ENCODE measurements around the gene LPAR1. TPM values are rescaled to one million over a fixed set of nuclear protein-coding genes. Genes with fewer than 3 reads are reported as not detected.

The LPAR1 gene
- total RNA-seq, 1 experiment from 2014 or later: 11.0 TPM

DNA sequence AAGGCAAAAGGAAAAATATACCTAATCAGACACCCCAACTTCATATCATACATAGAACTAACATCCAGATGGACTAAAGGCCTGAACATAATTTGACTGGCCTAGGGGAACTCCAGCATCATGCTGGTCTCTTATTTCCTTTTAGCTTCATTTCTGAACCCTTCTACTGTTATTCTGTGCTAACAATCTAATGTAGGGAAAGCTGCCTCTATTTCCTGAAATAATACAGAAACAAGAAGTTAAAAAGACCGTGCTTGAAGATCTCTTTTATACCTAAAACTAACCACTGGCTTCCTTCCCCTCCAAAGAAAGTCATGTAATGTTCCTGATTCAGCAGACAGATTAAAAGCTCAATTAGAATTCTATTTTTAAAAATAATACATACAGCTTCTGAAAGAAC is 36.7 kb downstream of the LPAR1 start:
- Histone ChIP-seq H3K9me3 (ENCODE audit: control insufficient read depth, insufficient read depth, low read depth, low read length) (peaks cover 6% of the 10 kb centered on the region; the same call in 1 of the 2 replicates), H3K4me3 (ENCODE audit: low read depth in 2 of 2, low read length in 2 of 2) (no peak overlapping the region), H3K27me3 (ENCODE audit: control insufficient read depth, insufficient read depth, low read length) (no peaks in the 10 kb centered on the region), H3K36me3 (ENCODE audit: control insufficient read depth, insufficient read depth, low read length) (no peaks in the 10 kb centered on the region), H3K4me1 (ENCODE audit: control insufficient read depth, insufficient read depth, low read length) (no peaks in the 10 kb centered on the region), H3K27ac (ENCODE audit: low read length) (no peak overlapping the region)
- TF ChIP-seq TCF7L2 (IDR thresholded peaks at IDR 0.05; ENCODE audit: low read depth, low read length): no peak
- TF ChIP-seq, protein P1, sequence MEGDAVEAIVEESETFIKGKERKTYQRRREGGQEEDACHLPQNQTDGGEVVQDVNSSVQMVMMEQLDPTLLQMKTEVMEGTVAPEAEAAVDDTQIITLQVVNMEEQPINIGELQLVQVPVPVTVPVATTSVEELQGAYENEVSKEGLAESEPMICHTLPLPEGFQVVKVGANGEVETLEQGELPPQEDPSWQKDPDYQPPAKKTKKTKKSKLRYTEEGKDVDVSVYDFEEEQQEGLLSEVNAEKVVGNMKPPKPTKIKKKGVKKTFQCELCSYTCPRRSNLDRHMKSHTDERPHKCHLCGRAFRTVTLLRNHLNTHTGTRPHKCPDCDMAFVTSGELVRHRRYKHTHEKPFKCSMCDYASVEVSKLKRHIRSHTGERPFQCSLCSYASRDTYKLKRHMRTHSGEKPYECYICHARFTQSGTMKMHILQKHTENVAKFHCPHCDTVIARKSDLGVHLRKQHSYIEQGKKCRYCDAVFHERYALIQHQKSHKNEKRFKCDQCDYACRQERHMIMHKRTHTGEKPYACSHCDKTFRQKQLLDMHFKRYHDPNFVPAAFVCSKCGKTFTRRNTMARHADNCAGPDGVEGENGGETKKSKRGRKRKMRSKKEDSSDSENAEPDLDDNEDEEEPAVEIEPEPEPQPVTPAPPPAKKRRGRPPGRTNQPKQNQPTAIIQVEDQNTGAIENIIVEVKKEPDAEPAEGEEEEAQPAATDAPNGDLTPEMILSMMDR (IDR thresholded peaks at IDR 0.05): no peak
- TF ChIP-seq, protein P2, sequence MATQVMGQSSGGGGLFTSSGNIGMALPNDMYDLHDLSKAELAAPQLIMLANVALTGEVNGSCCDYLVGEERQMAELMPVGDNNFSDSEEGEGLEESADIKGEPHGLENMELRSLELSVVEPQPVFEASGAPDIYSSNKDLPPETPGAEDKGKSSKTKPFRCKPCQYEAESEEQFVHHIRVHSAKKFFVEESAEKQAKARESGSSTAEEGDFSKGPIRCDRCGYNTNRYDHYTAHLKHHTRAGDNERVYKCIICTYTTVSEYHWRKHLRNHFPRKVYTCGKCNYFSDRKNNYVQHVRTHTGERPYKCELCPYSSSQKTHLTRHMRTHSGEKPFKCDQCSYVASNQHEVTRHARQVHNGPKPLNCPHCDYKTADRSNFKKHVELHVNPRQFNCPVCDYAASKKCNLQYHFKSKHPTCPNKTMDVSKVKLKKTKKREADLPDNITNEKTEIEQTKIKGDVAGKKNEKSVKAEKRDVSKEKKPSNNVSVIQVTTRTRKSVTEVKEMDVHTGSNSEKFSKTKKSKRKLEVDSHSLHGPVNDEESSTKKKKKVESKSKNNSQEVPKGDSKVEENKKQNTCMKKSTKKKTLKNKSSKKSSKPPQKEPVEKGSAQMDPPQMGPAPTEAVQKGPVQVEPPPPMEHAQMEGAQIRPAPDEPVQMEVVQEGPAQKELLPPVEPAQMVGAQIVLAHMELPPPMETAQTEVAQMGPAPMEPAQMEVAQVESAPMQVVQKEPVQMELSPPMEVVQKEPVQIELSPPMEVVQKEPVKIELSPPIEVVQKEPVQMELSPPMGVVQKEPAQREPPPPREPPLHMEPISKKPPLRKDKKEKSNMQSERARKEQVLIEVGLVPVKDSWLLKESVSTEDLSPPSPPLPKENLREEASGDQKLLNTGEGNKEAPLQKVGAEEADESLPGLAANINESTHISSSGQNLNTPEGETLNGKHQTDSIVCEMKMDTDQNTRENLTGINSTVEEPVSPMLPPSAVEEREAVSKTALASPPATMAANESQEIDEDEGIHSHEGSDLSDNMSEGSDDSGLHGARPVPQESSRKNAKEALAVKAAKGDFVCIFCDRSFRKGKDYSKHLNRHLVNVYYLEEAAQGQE (IDR thresholded peaks at IDR 0.05; ENCODE audit: insufficient read depth in 1 of 2, low read depth in 2 of 2, low read length in 1 of 2): no peak
- no peak for TF ChIP-seq POLR2AphosphoS5 (IDR thresholded peaks at IDR 0.05; ENCODE audit: low read depth, low read length)
- no peak for TF ChIP-seq SIN3A (IDR thresholded peaks at IDR 0.05; ENCODE audit: borderline replicate concordance, insufficient read depth, low read depth, low read length)
- no peak for ATAC-seq
- POLR2A ChIA-PET: no interaction called here
- in situ Hi-C loops (cut with HindIII; ENCODE audit: low pct_unique_long_range_greater_than_20kb, low sequenced_read_pairs) (no loop called here), intact Hi-C loops (cut with micrococcal nuclease; ENCODE audit: unreplicated experiment) (no loop called here)
- BruUV-seq (replicated peaks): no TSS peak
- no peak for DNase-seq (ENCODE audit: low read depth, low spot score)
- CTCF ChIA-PET: no interaction called here

DNA sequence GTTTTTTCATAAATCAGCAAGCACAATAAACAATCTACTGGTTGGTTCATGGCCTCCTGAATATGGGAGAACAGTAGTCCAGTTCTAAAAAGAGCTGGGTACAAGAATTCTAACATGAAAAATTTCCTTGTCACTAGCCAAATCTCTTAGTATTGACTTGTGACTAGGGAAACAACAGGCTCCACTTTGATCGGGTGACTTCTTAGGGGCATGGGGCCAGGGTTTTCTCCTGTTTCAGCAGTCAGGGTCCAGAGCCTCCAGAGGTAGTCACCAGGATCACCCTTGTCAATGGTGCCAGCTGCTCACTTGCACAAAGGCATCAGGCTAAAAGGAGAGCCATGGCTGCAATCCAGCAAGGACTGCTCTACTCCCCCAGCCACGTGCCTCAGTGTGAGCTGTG is 38.1 kb downstream of the LPAR1 start:
- no peaks in the 10 kb centered on the region for H3K27me3 ChIP-seq (ENCODE audit: control insufficient read depth, insufficient read depth, low read length)
- in situ Hi-C loops (cut with HindIII; ENCODE audit: low pct_unique_long_range_greater_than_20kb, low sequenced_read_pairs): no loop called here
- ChIA-PET POLR2A (no interaction called here), CTCF (no interaction called here)
- H3K27ac ChIP-seq (ENCODE audit: low read length): no peak overlapping the region
- TF ChIP-seq POLR2AphosphoS5 (IDR thresholded peaks at IDR 0.05; ENCODE audit: low read depth, low read length) (no peak), TCF7L2 (IDR thresholded peaks at IDR 0.05; ENCODE audit: low read depth, low read length) (no peak), SIN3A (IDR thresholded peaks at IDR 0.05; ENCODE audit: borderline replicate concordance, insufficient read depth, low read depth, low read length) (no peak)
- TF ChIP-seq, protein P1 (IDR thresholded peaks at IDR 0.05): no peak
- TF ChIP-seq, protein P2 (IDR thresholded peaks at IDR 0.05; ENCODE audit: insufficient read depth in 1 of 2, low read depth in 2 of 2, low read length in 1 of 2): no peak
- H3K4me3 ChIP-seq (ENCODE audit: low read depth in 2 of 2, low read length in 2 of 2): no peak overlapping the region
- no peaks in the 10 kb centered on the region for H3K36me3 ChIP-seq (ENCODE audit: control insufficient read depth, insufficient read depth, low read length)
- intact Hi-C loops (cut with micrococcal nuclease; ENCODE audit: unreplicated experiment): no loop called here
- no TSS peak for BruUV-seq (replicated peaks)
- ATAC-seq (no peak), DNase-seq (ENCODE audit: low read depth, low spot score) (no peak)
- H3K9me3 ChIP-seq (ENCODE audit: control insufficient read depth, insufficient read depth, low read depth, low read length): peaks cover 7% of the 10 kb centered on the region; the same call in 1 of the 2 replicates
- H3K4me1 ChIP-seq (ENCODE audit: control insufficient read depth, insufficient read depth, low read length): no peaks in the 10 kb centered on the region

Measured in Panc1 (cell line).